ENCODE measurements around the gene CPNE5.

The CPNE5 gene

DNA sequence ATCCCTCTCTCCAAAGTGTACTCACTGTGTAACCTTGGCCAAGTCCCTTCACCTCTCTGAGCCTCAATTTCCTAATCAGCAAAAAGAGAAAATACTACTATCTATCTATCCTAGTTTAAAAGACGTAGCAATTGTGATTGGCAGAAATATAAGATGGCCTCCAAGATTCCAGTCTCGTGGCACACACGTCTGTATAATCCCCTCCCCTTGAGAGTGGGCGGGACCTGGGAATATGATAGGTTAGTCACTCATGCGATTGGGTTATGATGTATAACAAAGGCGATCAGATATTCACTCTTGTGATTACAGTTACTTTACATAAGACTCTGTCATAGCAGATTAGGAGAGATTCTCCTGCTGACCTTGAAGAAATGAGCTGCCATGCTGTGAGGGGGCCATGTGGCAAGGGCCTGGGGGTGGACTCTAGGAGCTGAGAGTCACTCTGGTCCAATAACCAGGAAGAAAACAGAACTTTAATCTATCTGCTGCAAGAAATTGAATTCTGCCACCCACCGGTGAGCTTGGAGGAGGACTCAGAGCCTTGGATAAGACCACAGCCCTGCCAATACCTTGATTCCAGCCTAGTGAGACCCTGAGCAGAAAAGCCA, 6.0 kb downstream of the CPNE5 start:
- DNase-seq: no peak

DNA sequence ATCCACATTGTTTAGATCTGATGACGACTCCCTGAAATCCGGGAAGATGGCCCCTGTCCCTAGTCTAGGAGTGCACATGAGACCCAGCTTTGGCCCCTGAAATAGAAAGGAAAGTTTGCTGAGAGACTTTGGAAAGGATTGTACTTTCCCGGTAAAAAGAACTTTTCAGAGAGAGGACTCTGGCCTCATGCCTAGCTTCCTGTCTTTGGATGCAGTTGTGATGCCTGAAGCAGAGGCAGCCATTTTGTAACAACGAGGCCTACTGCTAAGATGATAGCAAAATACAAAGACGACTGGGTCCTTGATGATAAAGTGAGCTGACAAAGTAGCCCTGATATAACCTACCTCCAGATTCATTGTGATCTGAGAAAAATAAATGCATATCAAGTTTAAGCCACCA, 6.9 kb downstream of the CPNE5 start:
- DNase-seq: no peak

DNA sequence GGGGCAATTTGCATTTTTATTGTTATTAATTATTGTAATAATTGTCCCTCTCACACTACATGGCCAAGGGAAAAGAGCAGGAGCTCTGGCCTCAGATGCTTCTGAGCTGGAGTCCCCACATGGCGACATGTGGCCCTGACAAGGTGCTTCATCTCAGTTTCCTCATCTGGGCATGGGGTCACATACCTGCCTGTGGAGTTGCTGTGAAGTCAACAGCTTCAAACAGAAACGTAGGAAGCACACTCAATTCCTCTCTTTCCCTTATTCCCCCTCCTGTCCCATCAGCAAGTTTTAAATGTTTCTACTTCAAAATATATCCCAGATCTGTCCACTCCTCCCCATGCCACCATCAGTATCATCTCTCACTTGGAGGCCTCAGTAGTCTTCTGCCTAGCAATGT, 8.7 kb downstream of the CPNE5 start:
- no peak for DNase-seq

DNA sequence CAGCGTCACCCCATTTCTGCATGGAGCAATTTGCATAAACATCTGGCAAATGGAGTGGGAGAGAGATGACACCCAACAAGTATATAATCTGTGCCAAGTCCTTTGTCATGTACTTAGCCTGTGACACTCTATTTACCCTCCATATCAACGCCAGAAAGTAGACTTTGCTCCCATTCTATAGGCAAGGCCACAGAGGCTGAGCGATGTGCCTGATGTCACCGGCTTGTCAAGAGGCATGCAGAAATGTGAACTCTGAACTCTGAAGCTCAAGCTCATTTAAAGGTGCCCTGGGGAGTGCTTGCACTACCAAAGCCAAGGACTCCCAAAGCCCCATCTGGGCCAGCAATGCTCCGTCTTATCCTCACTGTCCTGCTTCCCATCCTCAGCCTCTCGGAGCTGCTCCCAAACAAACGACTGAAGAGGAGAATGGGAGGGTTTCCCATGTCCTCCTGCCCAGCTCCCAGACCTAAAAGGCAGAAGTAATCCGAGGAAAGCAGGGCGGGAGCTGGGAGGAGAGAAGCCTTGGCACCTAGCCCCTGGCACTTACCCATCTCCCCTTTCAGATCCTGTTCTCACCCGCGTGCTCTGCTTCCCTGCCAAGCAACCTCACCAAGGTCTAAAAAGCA, 9.2 kb downstream of the CPNE5 start:
- no peak for DNase-seq

DNA sequence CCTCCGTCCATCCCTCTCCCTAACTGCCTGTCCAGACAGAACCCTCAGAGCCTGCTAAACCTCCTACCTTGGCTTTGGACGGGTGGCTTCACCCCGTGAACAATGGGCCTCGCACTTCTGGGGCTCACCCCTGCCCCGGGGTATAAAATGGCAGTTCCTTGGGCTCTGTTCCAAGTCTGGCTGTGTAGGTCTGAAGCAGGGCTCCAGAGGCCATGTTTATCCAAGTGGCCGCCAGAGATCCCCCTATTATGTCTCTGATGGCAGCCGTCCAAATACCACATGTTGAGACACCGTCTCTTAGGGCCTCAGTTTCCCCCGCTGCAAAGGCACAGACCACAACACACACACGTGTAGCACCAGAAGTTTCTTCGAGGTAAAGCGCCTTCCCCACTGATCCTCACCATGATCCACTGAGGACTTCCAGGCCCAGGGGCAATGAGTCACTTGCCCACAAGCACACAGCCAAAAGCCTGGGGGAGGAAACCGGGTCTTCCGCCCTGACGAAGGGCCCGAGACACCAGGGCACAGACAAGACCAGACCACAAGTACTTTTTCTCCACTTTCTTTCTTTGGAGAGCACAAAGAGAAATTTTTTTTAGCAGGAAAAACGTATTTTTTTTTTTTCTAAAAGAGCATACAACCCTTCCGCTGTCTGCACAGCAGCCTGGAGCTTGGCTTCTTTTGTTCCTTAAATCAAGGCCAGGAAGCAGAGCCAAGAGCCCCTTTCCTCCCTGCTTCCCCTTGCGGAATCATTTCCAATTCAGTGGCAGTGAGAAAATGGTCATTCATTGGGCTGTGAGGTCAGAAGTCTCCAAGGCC, 11.8 kb downstream of the CPNE5 start:
- DNase-seq: no peak

DNA sequence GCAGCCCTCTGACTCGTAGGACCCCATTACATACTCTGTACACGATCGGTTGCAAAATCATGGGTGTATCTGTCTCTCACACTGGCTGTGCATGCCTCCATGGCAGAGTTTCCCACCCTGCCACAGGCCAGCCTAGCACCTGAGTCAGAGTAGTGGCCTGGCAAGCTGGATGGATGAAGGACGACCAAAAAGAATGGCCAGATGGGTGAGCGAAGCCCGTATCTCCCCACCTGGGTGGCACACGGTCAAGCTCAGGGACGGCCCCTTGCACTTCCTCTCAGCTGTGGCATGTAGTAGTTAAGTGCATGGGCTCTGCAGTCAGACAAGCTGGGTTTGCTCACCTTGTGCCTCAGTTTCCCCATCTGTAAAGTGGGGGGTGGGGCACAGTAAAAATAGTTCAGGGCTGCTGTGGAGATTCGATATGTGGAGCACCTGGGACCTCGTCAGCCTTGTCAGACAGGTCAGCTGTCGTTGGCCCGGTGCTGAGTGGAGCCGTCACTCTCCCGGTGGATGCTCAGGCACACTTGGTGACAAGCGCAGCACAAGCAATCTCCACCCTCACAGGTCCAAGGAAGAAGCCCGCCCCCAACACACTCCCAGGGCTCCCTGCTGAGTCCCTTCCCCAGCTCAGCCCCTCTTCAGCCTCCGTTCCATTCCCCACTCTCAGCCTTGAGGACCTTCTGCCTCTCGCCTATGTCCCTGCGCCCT, 12.6 kb downstream of the CPNE5 start:
- no peak for DNase-seq

DNA sequence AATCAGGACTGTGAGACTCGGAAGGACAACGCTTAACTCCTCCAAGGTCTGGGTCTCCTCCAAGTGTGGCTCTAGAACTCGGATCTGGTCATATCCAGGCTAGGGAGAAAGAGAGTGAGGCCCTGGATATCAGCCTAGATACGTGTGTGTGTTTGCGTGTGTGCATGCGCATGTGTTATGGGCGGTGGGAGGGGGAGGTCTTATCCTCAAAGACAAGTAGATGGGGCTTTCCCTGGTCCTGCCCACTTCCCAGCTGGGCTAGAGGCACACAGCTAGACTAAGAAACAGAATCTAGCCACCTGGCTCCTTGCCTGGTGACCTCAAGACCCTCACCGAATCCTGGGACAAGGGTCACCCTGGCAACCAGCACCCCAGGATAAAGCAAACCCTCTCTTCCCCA, 13.2 kb downstream of the CPNE5 start:
- DNase-seq: no peak

DNA sequence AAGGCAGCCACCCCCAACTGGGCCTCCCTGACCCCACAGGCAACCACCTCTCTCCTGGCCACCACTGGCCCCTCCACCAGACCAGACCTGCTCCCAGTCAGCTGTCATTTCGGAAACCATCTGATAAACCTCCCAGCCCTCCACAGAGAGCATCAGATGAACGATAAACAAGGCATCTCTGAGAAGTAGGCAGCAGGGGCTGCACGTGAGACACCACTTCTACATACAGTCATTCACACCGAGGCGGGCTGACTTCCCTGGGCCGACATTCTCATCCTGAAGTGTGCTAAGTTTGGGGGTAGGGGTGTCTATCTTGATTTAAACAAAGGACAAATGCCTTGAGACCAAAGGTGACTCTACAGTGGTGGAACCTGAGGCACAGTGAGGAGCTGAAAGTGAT, 13.8 kb downstream of the CPNE5 start:
- no peak for DNase-seq

DNA sequence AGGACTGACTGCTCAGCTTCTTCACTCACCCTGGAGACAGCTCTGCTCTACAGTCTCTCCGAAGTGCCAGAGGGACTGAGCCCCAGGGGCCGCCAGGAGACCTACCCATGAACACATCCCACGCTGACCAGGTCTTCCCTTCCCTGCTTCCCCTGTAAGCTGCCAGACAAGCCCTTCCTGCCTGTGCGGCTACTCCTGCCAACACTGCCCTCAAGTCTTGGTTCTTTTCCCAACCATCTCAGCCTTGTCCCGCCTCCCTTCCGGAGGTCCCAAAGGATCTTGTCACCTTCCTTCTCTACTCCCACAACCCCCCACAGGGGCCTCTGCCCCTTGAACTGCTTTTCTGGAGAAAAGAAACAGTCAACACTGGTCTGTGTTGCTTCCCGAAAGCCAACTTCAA, 15.0 kb downstream of the CPNE5 start:
- DNase-seq: no peak

DNA sequence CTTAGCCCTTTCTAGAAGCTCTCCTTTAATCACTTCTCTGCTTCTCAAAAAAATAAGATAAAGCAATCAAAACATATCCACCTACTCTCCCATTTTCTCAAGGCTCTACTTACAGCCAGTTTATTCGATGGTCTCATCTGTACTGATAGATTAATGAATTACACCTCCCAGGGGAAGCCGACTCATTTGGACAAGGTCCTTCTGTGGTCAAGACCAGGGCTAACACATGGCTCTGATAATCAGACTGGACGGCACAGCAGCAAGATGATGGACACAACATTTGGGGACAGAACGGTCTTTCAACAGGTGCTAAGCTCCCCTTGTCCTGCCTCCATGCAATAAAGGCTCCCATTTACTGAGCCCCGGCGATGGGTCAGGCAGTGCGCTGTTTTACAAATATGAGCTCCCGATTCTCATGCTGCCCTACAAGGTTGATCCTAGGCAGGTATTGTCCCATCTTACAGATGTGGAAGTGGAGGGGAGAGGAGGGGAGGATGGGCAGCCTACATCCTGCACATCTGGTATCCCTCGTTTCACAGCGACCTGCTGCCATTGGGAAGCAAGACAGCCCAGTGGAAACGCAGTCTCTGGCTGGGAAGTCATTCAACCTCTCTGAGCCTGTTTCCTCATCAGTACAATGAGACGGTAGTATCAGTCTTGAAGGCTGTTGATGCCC, 15.7 kb downstream of the CPNE5 start:
- no peak for DNase-seq

DNA sequence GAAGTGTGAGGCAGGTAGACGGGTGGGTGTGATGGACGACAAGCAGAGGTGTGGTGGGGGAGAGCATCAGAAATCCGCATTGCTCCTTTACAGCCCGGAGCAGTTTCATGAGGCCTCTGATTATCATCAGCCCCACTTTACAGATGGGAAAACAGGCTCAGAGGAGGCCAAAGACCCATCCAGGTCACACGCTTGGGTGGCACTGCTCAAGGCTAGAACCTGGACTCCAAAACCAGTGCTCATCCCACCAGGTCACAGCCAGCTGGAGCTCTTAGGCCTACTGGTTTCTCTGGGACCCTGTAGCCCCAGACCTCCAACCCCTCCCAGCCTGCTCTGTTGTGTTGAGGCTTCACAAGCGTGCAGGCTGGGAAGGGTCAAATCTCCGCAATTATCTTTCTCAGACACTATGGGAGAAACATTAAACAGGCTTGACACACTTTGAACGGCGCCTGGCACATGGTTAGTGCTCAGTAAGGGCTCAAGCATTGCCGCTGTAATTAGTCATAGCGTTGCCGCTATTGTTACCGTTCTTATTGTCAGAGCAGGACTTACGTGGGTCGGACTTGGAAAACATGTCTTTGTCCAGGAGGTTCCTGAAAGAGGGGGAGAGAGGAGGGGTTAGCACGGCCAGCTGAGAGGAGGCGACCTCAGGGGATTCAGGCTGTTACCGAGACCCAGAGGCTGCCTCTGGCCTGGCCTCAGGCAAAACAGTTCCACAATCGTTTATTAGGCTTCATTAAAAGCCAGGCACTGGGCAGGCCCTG, 16.6 kb downstream of the CPNE5 start:
- no peak for DNase-seq

DNA sequence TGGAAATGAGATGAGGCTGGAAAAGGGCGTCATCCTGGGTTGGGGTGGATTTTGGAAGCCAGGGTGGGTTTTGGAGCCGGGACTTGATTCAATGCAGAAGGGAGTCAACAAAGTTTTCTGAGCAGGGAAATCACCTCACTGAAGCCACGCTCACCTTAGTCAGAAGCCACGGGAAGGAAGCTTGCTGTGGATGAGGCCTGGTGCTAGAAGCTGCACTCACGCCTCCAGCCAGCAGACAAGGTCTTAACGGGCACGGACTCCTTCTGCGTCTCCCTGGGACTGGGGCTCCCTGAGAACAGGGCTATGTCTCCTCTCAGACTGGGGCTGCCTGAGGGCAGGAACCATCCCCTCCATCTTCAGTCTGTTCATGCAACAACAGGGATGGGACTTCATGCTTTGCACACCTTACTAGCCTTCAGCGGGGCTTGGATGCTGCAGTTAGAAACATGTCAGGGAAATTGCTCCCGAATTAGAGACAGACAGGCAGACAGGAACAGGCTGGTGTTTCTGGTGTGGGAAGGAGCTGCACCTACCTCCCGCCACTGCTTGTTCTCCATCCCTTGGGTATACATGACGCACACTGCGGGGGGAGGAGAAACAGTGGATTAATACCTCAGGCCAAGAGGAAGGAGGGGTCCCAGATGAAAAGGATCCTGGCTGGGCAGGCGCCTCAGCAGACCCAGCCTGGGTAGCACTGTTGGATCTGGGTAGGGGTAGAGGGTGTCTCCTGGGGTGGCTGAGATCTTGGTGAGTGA, 17.5 kb downstream of the CPNE5 start:
- no peak for DNase-seq

DNA sequence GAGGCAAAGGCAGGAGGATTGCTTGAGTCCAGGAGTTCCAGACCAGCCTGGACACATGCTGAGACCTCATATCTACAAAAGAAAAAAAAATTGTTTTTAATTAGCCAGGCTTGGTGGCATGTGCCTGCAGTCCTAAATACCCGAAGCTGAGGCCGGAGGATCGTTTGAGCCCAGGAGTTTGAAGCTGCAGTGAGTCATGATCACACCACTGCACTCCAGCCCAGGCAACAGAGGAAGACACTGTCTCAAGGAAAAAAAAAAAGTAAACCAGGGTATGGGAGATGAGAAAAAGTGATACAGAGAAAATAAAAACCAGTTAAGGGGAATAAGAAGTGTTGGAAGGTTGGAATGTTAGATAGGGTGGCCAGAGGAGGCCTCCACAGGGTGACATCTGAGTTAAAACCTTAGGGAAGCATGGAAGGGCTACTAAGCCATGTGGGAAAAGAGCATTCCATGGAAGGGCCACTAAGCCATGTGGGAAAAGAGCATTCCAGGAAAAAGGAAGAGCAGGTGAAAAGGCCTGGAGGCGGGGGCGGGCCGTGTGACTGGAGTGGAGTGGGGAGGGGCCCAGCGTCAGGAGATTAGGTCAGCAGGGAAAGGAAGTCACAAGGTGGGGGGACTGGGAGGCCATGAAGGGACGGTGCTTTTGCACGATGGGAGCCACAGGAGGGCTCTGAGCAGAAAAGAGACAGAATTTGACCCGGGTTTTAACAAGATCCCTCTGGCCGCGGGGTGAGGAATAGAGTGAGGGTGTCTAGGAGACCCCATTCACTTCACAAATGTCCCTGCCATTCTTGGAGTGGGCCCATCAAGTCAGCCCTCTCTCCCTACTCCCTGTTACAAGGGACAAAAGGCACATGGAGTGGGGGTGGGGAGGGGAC, 18.3 kb downstream of the CPNE5 start:
- no peak for DNase-seq

DNA sequence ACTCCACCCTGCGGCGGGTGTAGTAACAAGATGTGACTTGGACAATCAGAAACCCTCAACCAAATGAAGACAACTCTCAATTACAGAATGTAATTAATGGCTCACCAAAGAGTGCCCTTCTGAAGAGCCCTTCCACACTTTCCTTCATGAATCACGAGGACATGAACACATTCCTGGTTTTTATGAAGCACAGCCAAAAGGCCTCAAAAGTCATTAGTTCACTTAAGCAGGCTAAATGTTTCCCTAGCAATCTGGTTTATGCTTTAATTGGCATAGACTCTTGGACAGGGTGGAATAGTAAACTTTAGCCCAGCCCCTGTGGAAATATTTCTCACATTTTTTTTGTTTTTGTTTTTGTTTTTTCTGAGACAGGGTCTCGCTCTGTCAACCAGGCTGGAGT, 20.5 kb downstream of the CPNE5 start:
- DNase-seq: no peak

DNA sequence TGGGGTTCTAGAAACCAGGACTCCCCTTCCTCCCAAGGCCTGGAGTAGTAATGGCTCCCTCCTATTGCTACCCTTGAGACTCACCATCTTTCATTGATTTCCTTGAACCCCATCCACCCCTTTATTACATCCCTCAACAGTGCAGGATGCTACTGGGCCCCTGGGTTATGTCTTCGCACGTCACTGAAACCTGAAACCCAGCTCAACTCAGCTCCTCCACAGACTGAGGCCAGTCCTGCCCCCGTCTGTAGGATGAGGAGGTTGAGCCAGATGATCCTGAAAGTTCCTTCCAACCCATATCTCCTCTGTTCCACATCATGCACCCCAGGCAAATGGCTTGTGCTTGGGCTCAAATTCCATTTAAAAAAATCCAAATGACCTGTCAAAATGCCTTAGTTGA, 21.4 kb downstream of the CPNE5 start:
- no peak for DNase-seq

DNA sequence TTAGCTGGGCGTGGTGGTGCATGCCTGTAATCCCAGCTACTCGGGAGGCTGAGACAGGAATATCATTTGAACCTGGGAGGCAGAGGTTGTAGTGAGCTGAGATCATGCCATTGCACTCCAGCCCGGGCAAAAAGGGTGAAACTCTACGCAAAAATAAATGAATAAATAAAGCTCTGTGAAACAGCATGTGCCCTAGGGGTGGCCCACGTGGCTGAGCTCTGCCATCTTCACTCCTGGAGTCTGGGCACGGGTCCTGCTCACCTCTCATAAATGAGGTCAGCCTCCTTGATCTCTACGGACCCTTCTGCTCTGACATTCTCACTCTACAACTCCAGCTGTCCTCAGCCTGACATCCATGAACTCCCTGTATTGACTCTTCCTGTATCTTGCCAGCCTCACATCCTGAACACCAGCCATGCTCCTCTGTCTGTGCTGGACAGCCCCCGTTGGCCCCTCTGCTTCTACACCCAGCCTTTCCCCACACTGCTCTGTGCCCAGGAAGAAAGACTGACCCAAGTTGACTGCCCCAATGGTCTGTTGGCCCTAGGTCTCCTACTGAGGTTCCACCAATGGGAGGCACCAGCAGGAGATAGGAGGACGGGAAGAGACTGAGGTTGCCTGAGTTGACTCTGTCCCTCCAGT, 21.9 kb downstream of the CPNE5 start:
- DNase-seq: no peak

DNA sequence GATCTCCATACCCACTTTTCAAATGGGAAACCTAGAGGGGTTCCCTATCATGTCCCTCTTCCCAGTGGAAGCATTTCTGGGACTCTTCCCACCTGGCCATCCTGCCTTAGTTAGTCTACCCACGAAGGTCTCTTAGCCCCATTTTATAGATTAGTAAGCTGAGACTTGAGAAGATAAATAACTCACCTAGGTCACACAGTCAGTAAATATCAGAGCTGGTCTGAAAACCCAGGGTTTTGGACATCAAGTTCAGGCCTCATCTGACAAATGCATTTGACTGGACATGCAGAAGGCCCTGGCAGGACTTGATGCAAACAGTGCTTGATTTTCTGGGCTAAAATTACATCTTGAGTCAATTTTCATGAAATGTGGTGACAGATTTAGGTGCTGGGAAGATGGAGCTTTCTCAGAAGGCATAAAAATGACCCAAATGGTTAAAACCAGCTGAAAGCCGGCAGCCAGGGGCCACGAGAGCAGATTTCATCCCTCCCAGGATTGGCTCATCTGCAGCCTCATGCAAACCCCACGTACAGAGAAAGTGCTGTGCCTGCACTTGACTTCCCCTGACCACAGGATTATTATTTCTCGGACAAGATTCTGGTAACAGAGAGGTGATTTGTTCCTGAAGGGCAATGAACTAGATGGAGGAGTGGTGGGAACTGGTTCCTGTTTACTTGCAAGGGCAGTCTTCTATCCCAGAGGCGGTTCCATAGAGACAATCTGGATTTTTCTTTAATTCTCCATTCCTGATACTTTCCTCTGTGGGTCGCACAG, 23.1 kb downstream of the CPNE5 start:
- no peak for DNase-seq

DNA sequence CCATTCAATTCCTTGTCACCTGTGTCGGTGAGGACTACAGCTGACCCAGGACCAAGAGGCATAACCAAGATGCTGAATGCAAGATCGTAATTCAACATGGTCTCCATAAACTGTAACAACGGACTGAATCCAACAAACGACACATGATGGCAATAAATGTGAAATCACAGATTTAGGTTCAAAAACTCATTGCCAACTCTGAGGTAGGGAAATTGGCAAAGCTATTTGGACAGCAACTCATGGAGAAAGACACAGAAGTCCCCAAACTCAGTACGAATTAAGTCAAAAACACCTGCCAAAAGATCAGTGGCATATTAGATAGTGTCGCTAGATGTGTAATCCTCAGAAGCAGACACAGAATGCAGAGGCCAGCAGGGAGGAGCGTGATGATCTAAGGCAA, 25.0 kb downstream of the CPNE5 start:
- DNase-seq: no peak

DNA sequence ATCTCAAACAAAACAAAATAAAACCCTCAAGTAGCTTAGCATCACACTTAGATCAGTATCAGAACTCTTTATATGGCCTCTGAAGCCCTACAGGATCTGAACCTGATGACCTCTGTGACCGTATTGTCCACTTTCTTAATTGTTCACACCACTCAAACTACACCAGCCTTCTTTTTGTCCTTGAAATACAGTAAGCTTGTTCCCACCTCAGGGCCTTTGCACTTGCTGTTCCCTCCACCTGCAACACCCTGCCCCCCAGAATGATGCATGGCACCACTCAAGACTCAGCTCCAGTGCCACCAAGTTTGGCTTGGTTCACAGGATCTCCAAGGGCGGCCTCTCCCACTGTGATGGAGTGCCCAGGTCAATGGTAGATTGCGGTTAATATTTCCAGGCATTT, 25.7 kb downstream of the CPNE5 start:
- DNase-seq: no peak

Measured in activated naive CD4-positive, alpha-beta T cell treated with anti-CD3 and anti-CD28 coated beads, Interleukin-2, amount 50 U/mL, for 16 hours (primary cell).